Panc1 (cell line): ENCODE data around the gene ATP11A.

Experiments
- CTCF ChIP-seq: fragments of 450-650 bp; IDR thresholded peaks from 2 replicates; pipeline ENCODE4 v1.5.1; 2017; ENCODE audit warnings: mild to moderate bottlenecking
- REST ChIP-seq, 2 experiments: IDR thresholded peaks; 2 replicates each; pipeline ENCODE4 v1.6.1; 2011 to 2012; ENCODE audit warnings: low read depth in 2 of 2, control low read depth in 1 of 2, low read length in 1 of 2, mild to moderate bottlenecking in 1 of 2, moderate library complexity in 1 of 2; ENCODE audit not compliant: insufficient read depth in 1 of 2

- no peak for TF ChIP-seq CTCF
- no peak for TF ChIP-seq REST (IDR thresholded peaks at IDR 0.05; ENCODE audit: insufficient read depth in 1 of 2, low read depth in 2 of 2, low read length in 1 of 2)
Observed at GRCh38 chr13:112900226-112900600, 210.4 kb downstream of the ATP11A start.
